NCI-H748 (cell line): ENCODE measurements around the gene TNFRSF19.

ENCODE experiments used
- DNase-seq: peaks from one replicate; lab custom pipeline; 2025; ENCODE audit not compliant: unreplicated experiment; lab: John Stamatoyannopoulos, UW

Gene TNFRSF19

DNA sequence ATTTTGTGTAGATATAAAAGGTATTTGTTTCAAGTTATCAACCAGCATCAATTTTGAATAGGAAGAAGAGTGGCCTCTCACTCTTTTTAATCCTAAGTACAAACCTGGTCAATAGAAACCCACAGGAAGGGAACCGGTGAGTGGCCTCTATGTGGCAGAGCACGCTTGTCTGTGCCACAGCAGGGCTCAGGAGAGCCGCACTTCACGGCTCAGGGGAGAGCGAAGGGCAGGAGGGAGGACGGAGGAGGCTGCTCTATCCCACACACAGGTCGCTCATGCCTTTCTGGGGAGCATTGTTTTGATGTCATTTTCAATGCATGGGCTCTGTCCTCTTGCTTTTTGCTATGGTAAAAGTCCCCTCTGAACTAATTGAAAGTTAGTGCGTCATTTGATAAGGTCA, 57.2 kb downstream of the TNFRSF19 start:
- DNase-seq = no peak

GRCh38 chr13:23628250-23628649, 58.0 kb downstream of the TNFRSF19 start:
- no peak for DNase-seq

DNA sequence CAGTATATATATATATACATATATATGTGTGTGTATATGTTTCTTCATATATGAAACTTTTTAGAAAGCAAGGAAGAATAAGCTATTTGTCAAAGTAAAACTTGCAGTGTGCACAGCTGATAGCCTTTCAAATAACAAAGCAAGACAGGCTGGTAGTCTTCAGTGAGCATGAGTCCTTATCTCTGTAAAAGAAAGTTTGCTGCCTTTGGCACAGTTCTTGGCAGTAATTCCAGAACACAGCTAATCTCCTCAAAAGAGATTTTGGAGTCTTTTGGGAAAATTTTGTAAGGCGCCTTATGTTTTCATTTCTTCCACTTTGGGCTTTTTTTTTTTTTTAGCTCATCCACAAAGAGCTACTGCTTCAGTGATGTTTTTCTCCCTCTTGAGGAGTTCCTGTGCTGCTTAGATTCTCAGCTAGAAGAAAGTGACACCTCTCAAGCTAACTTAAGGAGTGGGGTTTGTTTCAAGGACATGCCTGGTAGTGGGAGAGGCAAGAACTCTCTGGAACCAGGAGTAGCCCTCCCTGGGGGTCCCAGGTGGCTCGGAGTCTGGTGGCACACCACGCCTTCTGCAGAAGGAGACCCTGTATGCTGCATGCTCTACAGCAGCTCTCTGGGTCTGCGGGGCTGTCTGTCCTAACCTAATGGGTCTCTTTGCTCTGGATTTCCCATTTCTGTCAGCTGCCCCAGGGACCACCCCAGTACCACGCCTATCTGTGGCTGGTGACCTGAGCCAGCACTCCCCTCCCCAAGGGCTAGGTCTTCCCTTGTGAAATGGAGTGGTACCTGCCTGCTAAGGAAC, 58.8 kb downstream of the TNFRSF19 start:
- no peak for DNase-seq

GRCh38 chr13:23629566-23630272, 59.5 kb downstream of the TNFRSF19 start:
- no peak for DNase-seq

DNA sequence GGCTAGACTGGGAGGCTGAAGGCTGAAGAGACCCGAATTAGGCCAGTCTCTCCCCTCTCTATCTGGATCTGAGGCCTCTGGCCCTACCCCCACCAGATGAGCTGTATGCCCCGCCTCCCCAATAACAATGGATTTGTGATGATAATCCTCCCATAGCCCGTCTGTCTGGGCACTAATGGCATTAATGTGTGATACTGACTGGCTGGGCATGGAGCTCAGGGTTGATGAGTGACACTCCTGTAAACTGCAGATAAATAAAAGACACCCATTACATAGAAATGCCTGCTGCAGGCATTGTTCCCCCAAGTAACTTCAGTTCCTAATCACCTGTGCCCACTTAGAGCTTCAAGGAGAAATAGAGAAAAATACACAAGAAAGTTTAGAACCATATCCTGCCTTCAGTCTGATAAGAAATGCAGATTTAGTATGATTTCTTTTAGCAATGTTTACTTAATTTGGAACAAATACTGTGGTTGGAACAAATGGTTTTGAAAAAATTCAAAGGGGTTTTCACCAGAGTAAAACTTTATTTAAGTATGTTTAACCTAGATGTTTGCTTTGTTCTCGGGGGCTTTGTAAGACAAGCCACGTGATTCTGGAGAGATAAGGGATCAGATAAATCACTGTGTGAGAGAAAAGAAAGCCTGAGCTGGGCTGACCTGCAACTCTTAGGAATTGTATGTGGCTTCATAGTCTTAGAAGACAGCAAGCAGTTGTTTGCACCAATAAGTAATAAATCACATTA, 60.3 kb downstream of the TNFRSF19 start:
- DNase-seq = peak; percentile 38

DNA sequence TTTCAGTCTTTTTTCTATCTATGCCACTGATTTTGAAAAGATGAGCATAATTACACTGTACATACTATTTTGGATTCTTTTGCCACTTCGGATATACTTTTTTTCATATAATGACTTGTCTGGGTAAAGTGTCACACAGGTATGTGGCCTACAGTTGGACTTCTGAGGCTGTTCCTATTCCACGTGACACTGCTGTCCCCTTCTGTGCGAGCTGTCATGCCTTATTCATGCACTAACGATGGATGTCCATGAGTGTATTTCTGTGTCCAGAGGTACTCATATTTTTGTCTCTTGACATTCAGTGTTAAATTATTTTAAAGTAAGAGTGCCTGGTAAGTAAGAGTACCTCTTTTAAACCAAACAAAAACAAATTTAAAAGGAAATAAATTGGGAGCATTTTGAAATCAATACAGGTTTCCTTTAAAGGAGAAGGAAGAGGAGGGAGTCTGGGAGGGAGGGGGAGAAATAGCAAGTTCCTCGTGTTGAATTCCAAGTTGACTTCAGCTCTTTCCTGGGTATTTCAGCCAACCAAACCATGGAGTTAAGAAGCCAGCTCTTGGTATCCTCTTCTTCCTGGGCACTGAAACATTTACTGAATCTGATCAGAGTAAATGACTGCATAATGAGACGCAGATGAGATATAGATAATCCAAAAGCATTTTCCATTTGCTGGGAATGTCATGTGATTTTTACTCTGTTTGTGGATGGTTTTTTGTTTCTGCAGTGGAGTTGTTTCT, 61.3 kb downstream of the TNFRSF19 start:
- no peak for DNase-seq

DNA sequence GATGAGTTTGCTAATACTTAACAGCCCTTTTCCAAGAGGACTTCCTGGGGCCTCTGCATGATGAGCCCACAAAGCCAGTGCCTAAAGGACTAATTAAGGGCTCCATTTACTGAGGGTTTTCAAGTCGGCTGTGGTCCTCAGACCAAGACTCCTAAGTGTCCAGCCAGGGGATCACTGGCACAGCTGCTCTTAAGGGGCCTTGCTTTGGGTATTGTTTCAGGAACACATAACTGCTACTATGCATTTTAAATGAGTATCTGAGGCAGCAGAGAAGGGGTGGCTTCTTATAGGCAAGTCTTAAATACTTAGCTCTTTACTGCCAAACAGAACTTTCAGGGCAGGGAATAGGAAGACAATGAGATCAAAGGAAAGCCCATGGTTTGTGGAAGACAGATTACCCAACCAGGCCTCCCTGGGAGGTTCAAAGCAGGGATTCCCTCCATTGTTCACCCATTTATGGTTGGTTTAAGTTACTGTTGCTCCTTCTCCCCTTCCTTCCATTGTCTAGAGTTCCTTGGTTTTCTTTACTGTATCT, 61.9 kb downstream of the TNFRSF19 start:
- DNase-seq = peak; percentile 75

- peak; percentile 92 for DNase-seq
Measured at GRCh38 chr13:23632741-23633140, 62.5 kb downstream of the TNFRSF19 start.

DNA sequence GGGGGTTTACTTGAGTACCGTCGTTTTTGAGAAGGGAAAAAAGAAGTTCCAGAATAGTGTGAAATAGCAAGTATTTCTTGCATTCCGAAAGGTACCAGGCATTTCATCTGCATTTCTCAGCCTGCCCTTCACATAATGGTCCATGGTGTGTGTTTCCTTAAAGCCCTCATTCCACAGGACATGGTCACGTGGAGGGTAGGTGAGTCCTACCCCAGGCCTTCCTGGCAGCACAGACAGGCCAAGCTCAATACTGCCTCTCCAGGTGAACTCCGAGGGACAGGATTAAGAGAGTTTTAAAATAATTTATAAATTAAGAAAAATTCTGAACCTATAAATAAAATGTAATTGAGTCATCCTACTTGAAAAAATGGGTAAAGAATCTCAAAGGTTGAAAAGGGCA, 64.7 kb downstream of the TNFRSF19 start:
- DNase-seq = no peak

GRCh38 chr13:23636360-23636759, 66.1 kb downstream of the TNFRSF19 start:
- no peak for DNase-seq

GRCh38 chr13:23637829-23638228, 67.6 kb downstream of the TNFRSF19 start:
- DNase-seq = no peak

DNA sequence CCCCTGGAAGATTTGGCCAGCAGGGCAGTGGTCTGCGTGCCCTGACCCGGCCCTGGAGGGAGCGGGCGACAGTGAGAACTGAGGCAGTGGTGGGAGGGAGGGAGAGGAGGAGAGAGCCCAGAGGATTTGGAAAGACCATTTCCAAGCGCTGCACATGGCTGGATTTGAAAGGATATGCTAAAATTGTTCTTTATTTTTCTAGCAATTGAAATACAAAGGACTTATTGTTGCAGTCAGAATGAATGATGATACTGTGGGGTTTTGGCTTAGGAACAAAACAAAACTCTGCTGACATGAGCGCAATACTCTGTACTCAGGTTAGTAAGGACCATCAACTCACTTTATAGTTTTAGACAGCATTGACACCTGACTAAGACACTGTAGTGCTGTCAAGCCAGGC, 69.5 kb downstream of the TNFRSF19 start:
- peak; percentile 46 for DNase-seq

- DNase-seq = no peak
Measured at GRCh38 chr13:23642110-23642509, 71.9 kb downstream of the TNFRSF19 start.

DNA sequence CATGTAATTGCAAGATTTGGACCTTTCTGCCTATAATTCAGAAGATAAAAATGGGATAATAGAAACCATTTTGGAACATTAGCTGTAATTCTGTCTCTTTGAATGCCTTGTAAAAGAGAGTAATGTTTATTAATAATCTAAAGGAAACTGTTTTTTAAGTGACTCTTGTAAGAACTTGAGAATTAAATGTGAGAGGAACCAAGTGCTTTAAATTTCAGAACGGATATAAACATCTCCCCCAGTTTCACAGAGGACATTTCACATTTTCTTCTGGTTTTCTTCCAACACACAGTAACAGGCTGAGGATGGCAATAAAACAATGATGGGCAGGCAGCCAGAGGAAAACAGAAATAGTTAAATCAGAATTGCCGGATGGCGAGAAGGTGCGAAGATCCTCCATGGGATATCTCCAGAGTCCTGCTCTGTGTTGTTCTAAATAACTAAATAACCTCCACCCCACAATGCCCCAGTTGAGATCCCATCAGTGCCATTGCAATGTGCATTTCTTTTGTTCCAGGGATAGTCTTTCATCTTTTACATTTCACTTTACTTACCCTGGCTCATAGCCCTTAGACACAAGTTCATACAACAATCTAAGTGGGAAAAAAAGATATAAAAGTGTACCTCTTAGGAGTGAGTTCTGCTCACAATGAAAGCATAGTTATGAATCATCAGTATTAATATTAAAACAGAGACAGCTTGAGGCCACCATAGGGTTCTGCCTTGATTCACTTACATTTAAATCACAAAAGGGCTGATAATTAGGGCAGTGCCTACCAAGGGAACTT, 73.3 kb downstream of the TNFRSF19 start:
- no peak for DNase-seq

DNA sequence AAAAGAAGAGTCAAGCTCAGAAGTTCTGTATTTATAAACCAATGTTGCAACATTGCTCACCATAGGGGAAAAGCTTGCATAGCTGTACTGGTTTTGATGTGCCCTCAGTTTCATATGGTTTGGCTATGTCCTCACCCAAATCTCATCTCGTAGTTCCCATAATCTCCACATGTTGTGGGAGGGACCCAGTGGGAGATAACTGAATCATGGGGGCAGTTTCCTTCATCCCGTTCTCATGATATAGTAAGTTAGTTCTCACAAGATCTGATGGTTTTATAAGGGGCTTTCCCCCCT, 73.9 kb downstream of the TNFRSF19 start:
- no peak for DNase-seq

DNA sequence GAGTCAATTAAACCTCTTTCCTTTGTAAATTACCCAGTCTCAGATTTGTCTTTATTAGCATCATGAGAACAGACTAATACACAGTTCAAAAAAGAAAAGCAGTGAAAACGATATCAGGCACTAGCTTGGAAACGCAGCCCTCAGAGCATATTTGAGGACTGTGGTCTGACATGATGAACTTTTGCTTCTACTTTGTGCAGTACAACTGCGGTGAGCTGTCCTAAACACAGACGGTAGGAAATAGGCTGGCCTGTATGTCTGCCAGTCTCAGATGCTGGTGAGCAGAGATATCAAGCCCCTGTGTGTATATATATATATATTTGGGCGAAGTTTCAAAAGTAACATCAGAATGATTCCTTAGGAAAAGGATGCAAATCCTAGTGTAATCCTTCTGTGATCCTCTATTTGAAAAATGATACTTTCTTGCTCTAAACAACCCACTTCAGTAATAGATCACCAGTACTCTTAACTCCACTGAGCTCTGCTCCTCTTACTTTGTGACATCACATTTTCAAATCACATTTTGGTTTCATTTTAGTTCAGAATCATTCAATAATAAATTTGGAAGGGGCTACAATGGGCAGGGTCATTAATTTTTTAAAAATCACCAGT, 74.4 kb downstream of the TNFRSF19 start:
- DNase-seq = no peak

- DNase-seq = no peak
Measured at GRCh38 chr13:23645851-23646250, 75.6 kb downstream of the TNFRSF19 start.

GRCh38 chr13:23651439-23651838, 81.2 kb downstream of the TNFRSF19 start:
- DNase-seq = no peak

- DNase-seq = no peak
Measured at GRCh38 chr13:23651887-23652286, 81.7 kb downstream of the TNFRSF19 start.
